GM19328 (cell line): Measurements from ENCODE around the gene ZDHHC14.

ENCODE experiments used
- ATAC-seq: cut with Tn5 transposase; IDR thresholded peaks from one replicate; pipeline ENCODE4 v1.9.1; 2021; ENCODE audit warnings: mild to moderate bottlenecking, moderate library complexity; ENCODE audit not compliant: unreplicated experiment

Gene ZDHHC14

DNA sequence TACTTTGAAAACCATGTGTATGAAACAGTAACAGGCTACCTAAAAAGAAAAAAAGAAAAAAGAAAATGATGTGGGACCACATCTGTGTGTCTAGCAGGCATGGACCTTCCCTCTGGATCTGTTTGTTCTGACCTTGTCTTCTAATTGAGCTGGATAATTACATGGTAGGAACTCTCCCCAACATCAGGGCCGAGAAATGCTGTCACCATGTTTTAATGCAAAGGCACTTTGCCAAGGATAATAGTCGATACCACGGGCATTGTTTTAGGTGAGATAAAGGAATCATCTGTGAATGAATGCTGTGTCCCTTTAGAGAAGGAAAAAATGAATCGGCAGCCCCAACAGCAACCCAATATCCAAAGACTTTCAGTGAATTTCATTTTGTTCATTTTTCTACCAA lies 149.1 kb downstream of the ZDHHC14 start:
- no peak for ATAC-seq

DNA sequence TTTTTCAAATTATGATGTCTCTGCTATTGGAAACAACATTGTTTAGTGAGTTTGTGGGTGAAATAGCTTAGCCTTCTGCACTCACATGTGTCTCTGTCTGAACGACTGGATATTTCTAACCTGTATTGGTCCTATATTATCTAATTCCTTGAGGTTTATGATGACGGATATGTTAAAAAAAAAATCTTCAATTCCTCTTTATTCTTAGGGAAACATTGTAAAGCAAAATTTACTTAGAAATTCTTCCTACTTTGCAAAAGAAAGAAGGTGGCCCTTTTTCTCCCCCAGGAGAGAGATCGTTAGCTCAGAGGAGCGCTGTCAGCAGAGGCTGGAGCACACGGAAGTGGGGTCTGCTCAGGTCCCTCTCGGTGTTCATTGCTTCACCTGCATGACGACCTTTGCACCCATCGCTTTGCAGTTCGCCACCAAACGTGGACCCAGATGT lies 149.8 kb downstream of the ZDHHC14 start:
- no peak for ATAC-seq

DNA sequence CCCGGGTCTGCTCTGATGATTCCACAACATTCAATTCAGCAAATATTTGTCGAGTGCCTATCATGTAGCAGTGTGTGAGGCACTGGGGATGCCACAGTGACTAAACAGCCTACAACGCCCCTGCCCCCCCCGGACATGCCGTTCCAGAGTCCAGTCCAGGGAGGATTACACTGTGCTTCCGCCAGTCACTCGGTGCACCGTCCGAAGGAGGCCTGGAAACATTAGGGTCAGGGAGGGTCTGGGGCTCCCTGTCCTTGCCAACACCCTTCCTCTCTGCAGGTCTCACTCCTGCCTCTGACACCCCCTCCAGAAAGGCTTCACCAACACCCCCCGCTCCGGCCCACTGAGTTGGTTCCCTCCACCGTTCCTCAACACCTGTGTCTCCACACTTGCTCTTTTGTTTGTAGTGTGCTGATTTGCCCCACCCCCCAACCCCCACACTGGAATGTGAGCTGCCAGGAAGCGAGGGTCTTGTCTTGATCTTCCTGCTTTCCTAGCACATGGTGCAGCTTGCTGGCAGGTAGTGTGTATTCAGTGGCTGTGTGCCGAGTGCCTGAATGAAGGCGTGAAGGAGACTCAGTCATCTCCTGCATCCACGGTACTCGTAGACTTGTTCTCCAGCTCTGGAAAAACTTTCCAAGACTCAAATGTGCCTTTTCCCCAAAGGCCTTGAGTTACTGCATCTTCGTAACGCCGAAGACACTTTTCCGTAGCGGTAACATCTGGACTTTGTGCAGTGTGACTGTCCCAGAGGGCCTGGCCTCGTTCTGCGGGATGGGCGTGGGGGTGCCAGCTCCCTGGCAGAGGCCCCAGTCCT lies 150.4 kb downstream of the ZDHHC14 start:
- no peak for ATAC-seq

DNA sequence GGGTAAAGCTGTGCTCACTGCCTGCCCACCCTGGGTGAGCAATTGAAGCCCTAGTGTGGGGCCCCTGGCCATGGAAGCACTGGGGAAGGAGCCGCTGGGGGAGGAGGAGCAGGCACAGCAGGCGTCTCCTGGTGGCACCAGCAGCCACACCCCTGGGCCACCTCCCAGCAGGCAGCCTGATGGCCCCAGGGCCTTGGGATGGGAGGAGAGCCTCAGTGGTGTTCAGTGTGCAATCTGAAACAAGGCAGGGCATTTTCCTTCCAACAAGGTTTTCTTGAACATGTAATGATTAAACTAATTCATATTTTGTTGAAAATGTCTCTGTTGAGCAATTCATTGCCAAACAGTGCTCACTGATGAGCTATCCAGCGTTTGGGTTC lies 151.0 kb downstream of the ZDHHC14 start:
- ATAC-seq: no peak

DNA sequence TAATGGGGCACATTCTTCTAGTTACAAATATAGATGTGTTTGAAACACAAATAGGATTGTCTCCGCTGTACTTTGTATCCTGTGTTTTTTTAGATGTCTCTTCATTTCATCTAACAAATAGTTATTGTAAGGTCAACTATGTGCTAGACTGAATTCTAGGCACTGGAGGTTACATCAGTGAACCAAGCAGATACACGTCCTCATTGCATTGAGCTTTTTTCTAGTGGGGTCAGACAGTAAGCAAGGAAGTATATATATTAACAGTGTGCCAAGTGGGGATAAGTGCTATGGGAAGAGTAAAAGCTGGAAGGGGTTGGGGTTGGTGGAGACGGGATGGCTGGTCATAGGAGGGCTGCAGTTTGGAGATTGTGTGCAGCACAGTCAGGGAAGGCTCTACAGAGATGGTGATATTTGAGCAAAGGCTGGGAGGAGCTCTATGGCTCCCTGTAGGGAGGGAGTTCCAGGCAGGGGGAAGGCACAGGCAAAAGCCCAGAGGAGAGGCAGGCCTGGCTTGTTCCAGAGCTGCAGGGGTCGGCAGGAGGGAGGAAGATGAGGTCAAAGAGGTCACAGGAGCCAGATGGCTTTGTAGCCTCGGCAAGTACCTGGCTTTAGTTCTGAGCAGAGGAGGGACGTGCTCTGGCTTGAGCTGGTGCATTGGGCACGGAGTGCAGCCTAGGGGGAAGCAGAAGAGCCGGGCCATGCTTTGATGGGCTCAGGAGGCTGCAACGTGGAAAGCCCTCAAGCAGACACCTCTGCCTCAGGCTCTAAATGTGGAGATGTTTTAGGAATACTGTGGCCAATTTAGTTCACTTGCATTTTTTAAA lies 152.3 kb downstream of the ZDHHC14 start:
- no peak for ATAC-seq

DNA sequence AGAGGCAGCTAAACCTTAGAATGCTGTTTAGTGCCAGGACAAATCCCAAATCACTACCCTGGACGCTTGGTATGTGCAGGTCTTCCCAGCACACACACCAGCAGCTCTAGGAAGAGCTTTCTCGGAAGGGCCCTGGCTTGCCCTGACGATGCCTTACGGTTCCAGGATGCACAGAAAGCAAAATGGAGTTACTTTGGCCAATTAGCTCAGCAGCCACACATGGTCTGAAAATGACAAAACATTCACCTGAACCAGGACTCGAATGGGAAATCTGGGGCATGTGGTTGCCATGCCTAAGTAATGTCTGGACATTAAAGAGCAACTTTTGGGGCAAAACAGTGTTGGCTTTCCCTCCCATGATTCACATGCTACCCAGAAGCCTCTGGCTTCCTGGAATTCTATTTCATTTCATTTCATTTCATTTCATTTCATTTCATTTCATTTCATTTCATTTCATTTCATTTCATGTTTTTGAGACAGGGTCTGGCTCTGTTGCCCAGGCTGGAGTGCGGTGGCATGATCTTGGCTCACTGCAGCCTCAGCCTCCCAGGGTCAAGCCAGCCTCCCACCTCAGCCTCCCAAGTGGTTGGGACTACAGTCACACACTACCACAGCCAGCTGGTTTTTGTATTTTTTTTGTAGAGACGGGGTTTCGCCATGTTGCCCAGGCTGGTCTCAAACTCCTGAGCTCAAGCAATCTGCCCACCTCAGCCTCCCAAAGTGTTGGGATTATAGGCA lies 153.3 kb downstream of the ZDHHC14 start:
- no peak for ATAC-seq

DNA sequence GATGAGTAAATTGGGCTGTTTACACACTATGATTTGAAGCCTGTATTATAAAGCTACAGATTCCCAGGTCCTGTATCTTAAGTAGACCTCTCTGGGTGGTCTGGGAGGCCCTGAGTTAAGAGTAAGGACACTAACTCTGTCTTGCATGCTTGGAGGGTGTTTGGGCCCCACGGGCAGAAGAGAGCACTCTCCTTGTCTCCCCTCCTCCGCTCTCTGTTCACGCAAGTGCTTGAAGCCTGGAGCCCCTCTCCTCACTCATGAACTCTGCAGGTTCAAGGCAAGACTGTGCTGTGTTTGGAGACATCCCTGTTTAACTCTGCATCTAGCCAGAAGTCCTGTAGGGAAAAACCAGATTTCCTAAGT lies 154.0 kb downstream of the ZDHHC14 start:
- ATAC-seq: no peak

DNA sequence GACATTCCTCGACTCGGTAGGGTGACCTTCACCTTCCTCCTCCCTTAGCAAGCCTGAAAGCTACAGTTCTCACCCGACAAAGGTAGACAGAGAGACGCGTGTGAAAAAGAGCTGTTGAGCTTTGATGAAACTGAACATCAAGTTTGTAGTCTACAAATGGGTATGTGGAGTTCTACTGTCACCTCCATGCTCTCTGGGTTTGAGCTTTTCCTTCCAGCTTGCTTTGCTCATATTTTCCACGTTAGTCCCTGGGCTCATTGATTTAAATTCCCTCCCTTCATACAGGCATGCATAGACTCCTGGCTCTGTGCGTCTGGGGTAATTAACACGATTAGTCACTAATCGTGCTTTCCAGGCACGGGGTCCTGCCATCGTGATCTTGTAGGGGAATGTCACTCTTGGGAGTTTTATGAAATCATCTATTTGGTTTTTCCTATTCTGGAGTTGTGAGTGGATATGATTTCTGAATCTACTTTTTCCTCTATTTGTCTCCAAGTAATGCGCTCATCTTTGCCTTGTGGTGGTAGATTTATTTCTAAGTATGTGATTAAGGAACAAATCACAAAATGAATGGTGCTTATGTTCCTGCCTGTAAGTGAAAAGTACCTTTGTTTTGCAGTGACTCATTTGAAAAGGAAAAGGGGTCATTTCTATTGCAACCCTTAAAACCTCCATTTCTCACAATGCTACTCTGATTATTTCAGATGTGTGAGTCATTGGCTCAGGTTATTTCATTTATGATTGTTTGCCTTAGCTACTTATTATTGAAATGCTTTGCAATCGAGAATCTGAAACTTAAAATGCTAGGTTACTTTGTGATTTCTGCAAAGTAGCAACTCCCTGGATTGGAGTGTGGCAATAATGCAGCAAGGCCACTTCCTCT lies 154.6 kb downstream of the ZDHHC14 start:
- no peak for ATAC-seq

DNA sequence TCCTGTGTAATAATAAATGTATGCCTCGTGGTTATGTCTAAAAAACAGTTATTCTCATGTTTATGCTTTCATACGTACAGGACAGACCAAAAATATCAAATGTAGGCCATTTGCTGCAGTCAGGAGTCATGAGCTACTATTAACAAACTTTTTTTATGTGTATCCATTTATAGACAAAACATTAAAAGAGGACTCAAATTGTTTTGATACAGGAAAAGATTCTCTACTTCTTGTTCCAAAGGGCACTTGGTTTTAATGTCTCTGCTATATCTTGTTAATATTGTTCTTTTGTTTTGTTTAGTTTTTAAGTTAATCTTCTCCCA lies 155.2 kb downstream of the ZDHHC14 start:
- no peak for ATAC-seq

DNA sequence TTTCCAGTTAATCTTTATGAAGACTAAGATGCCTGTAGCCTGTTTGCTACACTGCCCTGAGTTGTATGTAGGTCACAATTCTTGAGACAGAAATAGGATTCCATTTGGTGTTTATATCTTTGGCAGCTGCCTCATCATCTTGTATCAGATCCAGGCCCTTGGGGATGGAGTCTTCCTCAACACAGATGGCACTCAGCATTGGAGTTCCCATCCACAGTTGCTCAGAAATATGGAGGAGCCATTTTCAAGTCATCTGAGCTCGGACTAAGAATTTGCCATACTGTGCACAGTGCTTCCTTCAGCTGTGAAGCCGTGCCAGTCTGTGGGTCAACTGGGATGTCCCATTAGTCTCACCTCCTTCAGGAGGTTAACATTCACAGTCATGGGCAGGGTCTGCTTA lies 156.6 kb downstream of the ZDHHC14 start:
- no peak for ATAC-seq

DNA sequence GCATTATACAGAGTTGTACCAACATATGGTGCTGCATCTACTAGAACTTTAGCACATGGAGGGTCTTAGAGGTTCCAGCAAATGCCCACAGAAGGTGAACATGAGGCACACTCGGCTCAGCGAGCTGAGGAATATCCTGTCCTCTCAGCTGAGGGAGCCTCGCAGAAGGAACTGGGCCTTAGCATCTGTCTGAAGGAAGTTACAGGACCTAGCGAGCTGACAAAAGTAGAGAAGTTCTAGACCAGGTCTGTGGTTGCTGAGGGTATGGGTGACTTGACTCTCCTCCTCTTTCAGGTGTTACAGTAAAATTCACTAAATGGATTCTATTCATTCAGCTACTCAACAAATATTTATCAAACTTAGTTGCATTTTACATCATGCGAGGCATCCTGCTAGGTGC lies 157.2 kb downstream of the ZDHHC14 start:
- no peak for ATAC-seq

DNA sequence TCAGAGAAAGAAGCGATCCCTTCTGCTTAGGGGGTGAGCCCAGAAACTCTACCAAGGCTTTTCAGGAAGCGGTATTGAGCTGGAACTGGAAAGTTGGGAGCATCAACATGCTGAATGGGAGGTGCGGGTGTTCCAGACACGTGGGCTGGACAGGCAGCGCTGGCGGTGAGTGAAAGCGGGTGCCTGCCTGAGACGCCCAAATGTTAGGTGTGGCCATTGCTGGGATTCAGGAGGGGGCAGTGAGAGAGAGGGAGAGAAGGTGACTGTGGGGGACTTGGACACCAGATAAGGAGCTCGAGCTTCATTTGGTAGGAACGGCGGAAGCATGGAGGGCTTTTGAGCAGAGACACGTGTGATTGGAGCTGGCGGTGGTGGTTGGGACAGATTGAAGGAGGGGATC lies 157.7 kb downstream of the ZDHHC14 start:
- no peak for ATAC-seq

DNA sequence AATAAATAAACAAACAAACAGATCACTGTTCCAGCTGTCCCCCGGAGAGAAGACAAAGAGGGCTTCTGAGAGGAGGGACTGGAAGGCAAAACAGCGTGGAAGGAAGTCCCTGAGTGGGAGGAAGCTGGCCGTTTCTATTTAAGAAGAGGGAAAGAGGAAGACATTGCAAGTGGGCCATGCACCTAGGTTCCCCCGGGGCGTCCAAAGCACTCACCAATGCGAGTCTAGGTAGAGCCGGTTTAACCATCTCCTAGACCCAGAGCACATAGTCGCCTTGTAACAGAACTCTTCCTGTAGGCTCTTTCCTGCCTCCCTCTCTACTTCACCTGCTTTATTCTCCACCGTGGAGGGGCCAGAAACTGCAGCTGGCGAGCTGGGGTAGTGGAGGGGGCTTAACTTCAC lies 158.4 kb downstream of the ZDHHC14 start:
- no peak for ATAC-seq

DNA sequence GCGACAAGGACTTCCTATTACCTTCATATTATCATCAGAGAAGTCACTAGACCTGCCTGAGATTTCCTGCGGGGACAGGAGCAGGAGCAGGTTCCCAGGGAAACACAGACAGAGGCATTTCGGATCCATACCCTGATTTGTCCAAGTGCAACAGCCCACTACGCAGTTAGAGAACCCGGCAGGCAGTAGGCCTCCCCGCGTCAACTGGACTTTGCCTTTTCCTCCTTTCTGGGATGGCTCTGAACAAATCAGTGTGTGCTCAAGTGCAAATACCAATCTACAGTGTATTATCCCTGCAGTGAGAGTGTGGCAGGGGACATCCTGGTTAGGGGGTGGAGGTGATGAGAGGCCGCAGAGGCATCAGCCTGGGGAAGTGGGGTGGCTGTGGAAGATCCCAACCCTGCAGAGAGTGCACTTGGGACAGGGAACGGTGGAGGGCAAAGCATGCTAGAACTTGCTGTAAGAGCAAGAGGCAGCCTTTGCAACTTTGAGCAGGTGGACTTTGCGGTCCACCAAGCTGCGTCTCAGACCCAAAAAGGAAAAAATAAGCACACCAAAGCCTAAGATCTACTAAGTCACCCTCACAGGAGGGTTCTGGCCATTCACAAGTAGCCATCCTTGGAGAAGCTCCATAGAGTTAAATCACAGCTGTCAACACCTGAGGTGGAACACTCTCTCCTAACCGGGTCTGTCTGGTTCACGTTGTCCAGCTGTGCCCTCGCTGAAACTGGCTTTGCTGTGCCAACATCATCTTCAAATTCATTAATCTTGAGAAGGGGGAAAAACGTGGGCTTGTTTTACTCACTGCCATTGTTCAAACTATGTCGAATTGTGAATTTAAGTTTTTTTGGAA lies 159.1 kb downstream of the ZDHHC14 start:
- ATAC-seq: no peak

DNA sequence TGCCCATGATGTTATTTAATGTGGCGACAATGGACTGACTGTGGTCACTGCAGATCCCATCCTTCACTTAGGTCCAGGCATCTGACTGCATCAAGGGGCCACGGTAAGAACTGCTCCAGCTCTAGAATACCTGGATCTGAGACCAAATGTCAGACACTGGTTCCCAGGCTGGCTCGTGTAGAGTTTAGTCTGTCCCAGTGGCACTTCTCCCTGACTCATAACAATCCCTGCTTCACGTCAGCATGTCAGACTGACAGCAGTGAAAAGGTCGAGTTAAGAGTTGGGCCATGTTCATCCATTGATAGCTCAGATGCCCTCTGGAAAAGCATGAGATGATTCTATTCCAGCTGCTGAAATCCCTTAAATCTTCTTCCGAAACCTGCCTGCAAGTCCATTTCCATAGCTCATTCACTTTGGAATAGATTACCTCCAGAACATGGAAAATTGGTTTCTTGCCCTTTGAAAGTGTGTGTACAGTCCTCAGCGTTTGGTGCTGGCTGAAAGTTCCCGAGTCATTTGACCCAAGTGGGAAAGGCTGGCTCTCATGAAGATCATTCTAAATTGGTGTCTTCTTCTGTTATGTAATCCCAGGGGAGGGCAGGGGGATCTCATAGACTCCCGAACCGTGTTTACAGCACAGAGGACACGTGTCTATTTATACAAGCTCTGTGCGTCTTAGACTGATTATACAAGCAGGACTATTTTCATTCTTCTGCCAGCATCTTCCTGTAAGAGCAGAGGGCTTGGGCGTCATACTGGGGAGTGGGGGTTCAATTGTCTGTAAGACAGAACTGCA lies 160.8 kb downstream of the ZDHHC14 start:
- ATAC-seq: no peak

DNA sequence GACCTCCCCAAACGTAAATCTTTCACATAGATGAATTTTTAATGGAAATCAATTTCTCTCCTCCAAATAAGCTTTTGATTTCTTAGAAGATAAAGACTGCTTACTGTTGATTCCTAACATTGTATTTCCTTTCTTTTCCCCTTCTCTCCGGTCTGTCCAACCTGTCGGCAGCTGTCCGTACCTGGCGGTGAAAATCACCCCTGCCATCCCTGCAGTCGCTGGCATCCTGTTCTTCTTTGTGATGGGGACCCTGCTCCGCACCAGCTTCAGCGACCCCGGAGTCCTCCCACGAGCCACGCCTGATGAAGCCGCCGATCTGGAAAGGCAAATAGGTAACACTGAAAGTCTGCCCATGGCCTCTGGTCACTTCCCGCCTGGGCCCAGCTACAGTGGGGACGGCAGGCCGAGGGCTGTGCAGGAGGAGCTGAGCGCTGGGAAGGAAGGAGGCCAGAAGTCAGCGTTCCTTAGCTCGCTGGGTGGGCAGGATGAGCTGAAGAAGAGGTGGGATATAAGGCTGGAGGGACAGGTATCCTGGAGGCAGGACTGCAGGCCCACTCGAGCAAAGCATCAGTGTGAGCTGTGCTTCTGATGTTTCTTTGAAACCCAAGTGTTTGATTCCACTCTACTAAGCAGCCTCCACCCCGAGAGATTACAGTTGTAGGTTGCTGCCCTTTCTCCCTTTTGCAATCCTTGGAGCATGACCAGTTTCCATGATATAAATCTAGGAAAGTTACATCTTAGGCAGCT lies 161.6 kb downstream of the ZDHHC14 start:
- no peak for ATAC-seq

DNA sequence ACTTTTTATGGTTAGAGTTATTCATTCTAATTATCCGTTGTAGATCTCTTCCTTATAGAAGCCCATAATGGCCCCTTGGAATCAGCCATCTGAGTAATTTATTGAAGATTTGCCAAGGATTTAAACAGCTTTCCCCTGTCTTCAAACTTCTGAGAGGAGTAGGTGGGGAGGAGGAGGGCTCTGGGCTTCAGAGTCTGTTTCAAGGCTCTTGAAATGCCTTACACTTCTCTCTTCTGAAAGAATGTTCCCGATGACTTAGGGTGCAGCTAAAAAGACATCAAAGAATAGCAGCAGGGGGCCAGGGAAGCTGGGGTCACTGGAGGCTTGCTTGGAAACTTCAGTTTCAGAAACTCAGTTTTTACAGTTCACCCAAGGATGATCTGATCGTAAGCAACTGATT lies 165.3 kb downstream of the ZDHHC14 start:
- ATAC-seq: no peak

DNA sequence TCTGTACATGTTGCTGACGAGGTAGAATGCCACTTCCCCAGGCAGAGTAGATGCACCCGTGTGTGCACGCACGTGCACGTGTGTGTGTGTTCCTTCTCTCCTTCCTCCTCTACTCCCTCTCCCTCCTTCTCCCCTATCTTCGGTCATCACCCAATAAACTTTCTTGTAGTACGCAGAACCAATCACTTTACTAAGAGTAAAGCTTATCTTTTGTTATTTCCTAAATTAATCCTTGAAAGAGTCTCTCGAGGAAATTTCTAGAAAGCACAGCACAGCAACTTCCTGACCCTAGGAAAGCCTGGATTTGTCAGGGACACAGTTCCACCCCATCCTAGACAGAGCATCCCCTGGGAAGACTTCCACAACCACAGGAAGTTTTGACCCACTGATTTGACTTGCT lies 166.1 kb downstream of the ZDHHC14 start:
- no peak for ATAC-seq
